ENCODE measurements around the gene COX7B2. TPM values are rescaled to one million over a fixed set of nuclear protein-coding genes. Genes with fewer than 3 reads are reported as not detected.

Gene COX7B2
- total RNA-seq, 1 experiment from 2014 or later, result 4.7 TPM

GRCh38 chr4:46717950-46718349, 191.1 kb downstream of the COX7B2 start:
- Histone ChIP-seq H3K27me3 (ENCODE audit: low read length) (no peaks in the 10 kb centered on the region), H2AFZ (ENCODE audit: low read length) (no peak overlapping the region), H3F3A (ENCODE audit: low read length, unreplicated experiment) (no peaks in the 10 kb centered on the region), H3K4me1 (ENCODE audit: insufficient read depth, low read length) (no peaks in the 10 kb centered on the region), H3K9ac (ENCODE audit: low read length) (no peak overlapping the region), H3K4me2 (ENCODE audit: low read length) (no peak overlapping the region), H4K20me1 (ENCODE audit: low read length) (no peaks in the 10 kb centered on the region), H3K36me3 (ENCODE audit: low read depth, low read length) (no peaks in the 10 kb centered on the region), H3K79me2 (ENCODE audit: low read length) (no peaks in the 10 kb centered on the region), H3K4me3 (ENCODE audit: low read length) (no peak overlapping the region), H3K9me2 (replicated peaks; ENCODE audit: low read length) (no peaks in the 10 kb centered on the region), H3K27ac (ENCODE audit: low read length) (no peak overlapping the region), H3K9me3 (ENCODE audit: low read length) (no peaks in the 10 kb centered on the region)
- no TSS peak for BruUV-seq (replicated peaks)
- no peak for TF ChIP-seq EZH2phosphoT487 (IDR thresholded peaks at IDR 0.05; ENCODE audit: borderline replicate concordance, low read length)
- TF ChIP-seq CTCF (conservative IDR thresholded peaks at IDR 0.05; ENCODE audit: low read depth, low read length), result no peak
- no peak for TF ChIP-seq EZH2 (IDR thresholded peaks at IDR 0.05; ENCODE audit: low read length, unreplicated experiment)
- ATAC-seq, result no peak
- ChIA-PET CTCF (no interaction called here), POLR2A (ENCODE audit: unreplicated experiment) (no interaction called here)
- intact Hi-C loops (cut with micrococcal nuclease), result no loop called here
- DNase-seq, result no peak

GRCh38 chr4:46715468-46715867, 193.6 kb downstream of the COX7B2 start:
- H3K4me2 ChIP-seq (ENCODE audit: low read length), result no peak overlapping the region
- DNase-seq, result no peak
- H3F3A ChIP-seq (ENCODE audit: low read length, unreplicated experiment), result no peaks in the 10 kb centered on the region
- TF ChIP-seq CTCF (conservative IDR thresholded peaks at IDR 0.05; ENCODE audit: low read depth, low read length) (no peak), EZH2 (IDR thresholded peaks at IDR 0.05; ENCODE audit: low read length, unreplicated experiment) (no peak), EZH2phosphoT487 (IDR thresholded peaks at IDR 0.05; ENCODE audit: borderline replicate concordance, low read length) (no peak)
- H3K27ac ChIP-seq (ENCODE audit: low read length), result no peak overlapping the region
- no peak overlapping the region for H3K9ac ChIP-seq (ENCODE audit: low read length)
- no peaks in the 10 kb centered on the region for H4K20me1 ChIP-seq (ENCODE audit: low read length)
- H3K36me3 ChIP-seq (ENCODE audit: low read depth, low read length), result no peaks in the 10 kb centered on the region
- no peak overlapping the region for H2AFZ ChIP-seq (ENCODE audit: low read length)
- ATAC-seq, result no peak
- H3K4me3 ChIP-seq (ENCODE audit: low read length), result no peak overlapping the region
- POLR2A ChIA-PET (ENCODE audit: unreplicated experiment), result no interaction called here
- H3K27me3 ChIP-seq (ENCODE audit: low read length), result no peaks in the 10 kb centered on the region
- no peaks in the 10 kb centered on the region for H3K9me3 ChIP-seq (ENCODE audit: low read length)
- H3K9me2 ChIP-seq (replicated peaks; ENCODE audit: low read length), result no peaks in the 10 kb centered on the region
- intact Hi-C loops (cut with micrococcal nuclease), result no loop called here
- no peaks in the 10 kb centered on the region for H3K79me2 ChIP-seq (ENCODE audit: low read length)
- BruUV-seq (replicated peaks), result no TSS peak
- CTCF ChIA-PET, result no interaction called here
- H3K4me1 ChIP-seq (ENCODE audit: insufficient read depth, low read length), result no peaks in the 10 kb centered on the region

- Histone ChIP-seq H3K9me3 (ENCODE audit: low read length) (no peaks in the 10 kb centered on the region), H3K9me2 (replicated peaks; ENCODE audit: low read length) (no peaks in the 10 kb centered on the region), H3K79me2 (ENCODE audit: low read length) (no peaks in the 10 kb centered on the region), H3K4me1 (ENCODE audit: insufficient read depth, low read length) (no peaks in the 10 kb centered on the region), H3K9ac (ENCODE audit: low read length) (no peak overlapping the region), H3F3A (ENCODE audit: low read length, unreplicated experiment) (no peaks in the 10 kb centered on the region), H2AFZ (ENCODE audit: low read length) (no peak overlapping the region), H4K20me1 (ENCODE audit: low read length) (no peaks in the 10 kb centered on the region), H3K27me3 (ENCODE audit: low read length) (no peaks in the 10 kb centered on the region), H3K36me3 (ENCODE audit: low read depth, low read length) (no peaks in the 10 kb centered on the region), H3K27ac (ENCODE audit: low read length) (no peak overlapping the region), H3K4me2 (ENCODE audit: low read length) (no peak overlapping the region), H3K4me3 (ENCODE audit: low read length) (no peak overlapping the region)
- DNase-seq (no peak), ATAC-seq (no peak)
- POLR2A ChIA-PET (ENCODE audit: unreplicated experiment), result no interaction called here
- CTCF ChIA-PET, result no interaction called here
- no peak for TF ChIP-seq CTCF (conservative IDR thresholded peaks at IDR 0.05; ENCODE audit: low read depth, low read length)
- no peak for TF ChIP-seq EZH2phosphoT487 (IDR thresholded peaks at IDR 0.05; ENCODE audit: borderline replicate concordance, low read length)
- no peak for TF ChIP-seq EZH2 (IDR thresholded peaks at IDR 0.05; ENCODE audit: low read length, unreplicated experiment)
- no TSS peak for BruUV-seq (replicated peaks)
- intact Hi-C loops (cut with micrococcal nuclease), result no loop called here
These were observed 210.2 kb downstream of the COX7B2 start for GRCh38 chr4:46698891-46699290.

Other genes with a start within 250 kb of the COX7B2 start
- gene GABRA4, start 84.3 kb upstream of the COX7B2 start, total RNA-seq (2014; rRNA removed), result not detected in 2 replicates
- not detected in 2 replicates for gene GABRB1, start 122.3 kb upstream of the COX7B2 start, total RNA-seq (2014; rRNA removed)